Keratinocyte (primary cell): ENCODE results near the gene CDK17. TPM values are rescaled to one million over a fixed set of nuclear protein-coding genes. Genes with fewer than 3 reads are reported as not detected.

Experiments
- DNase-seq: peaks from one replicate; pipeline ENCODE4 v3.0.0-alpha.2; 2011; ENCODE audit warnings: low read depth, missing footprints, low spot score
- FAIRE-seq: peaks from 2 replicates; lab custom pipeline; 2011; peaks lifted over from hg19 to GRCh38; lab: Jason Lieb, UNC
- H2AFZ ChIP-seq: 2 replicates; pipeline ENCODE4 v1.6.0; 2012; ENCODE audit warnings: low read length, control low read depth, inconsistent platforms; ENCODE audit not compliant: control insufficient read depth
- H3K27ac ChIP-seq: 2 replicates; pipeline ENCODE4 v1.5.1; 2011; ENCODE audit warnings: low read length; ENCODE audit not compliant: control insufficient read depth, insufficient read depth
- H3K27me3 ChIP-seq: 3 replicates; pipeline ENCODE4 v1.6.0; 2011; ENCODE audit warnings: low read length; ENCODE audit not compliant: control insufficient read depth, insufficient read depth; ENCODE audit errors: extremely low read depth
- H3K36me3 ChIP-seq, 2 experiments: 2 replicates in 1 of 2; 3 replicates in 1 of 2; pipeline ENCODE4 v1.5.1; 2011; ENCODE audit warnings: low read length in 2 of 2, mild to moderate bottlenecking in 1 of 2; ENCODE audit not compliant: control insufficient read depth in 2 of 2, insufficient read depth in 2 of 2; ENCODE audit errors: extremely low read depth in 1 of 2
- H3K4me1 ChIP-seq: 3 replicates; pipeline ENCODE4 v1.5.1; 2011; ENCODE audit warnings: low read length; ENCODE audit not compliant: control insufficient read depth, insufficient read depth; ENCODE audit errors: extremely low read depth
- H3K4me2 ChIP-seq: 3 replicates; pipeline ENCODE4 v1.6.0; 2011; ENCODE audit warnings: low read depth, low read length; ENCODE audit not compliant: control insufficient read depth, insufficient read depth; ENCODE audit errors: extremely low read depth
- H3K4me3 ChIP-seq, 3 experiments: fragments of 200-600 bp in 1 of 3; sonication (generic) in 1 of 3; 2 replicates in 2 of 3; 3 replicates in 1 of 3; pipeline ENCODE4 v1.5.1; 2011 to 2016; ENCODE audit warnings: low read length in 3 of 3, mild to moderate bottlenecking in 3 of 3, control low read depth in 2 of 3, inconsistent platforms in 1 of 3, low read depth in 1 of 3, mixed read lengths in 1 of 3, mixed run types in 1 of 3, moderate library complexity in 1 of 3; ENCODE audit not compliant: control insufficient read depth in 2 of 3, insufficient read depth in 2 of 3; ENCODE audit errors: extremely low read depth in 1 of 3
- H3K79me2 ChIP-seq: 2 replicates; pipeline ENCODE4 v1.6.0; 2012; ENCODE audit warnings: low read length; ENCODE audit not compliant: control insufficient read depth, insufficient read depth
- H3K9ac ChIP-seq: 3 replicates; pipeline ENCODE4 v1.6.0; 2011; ENCODE audit warnings: low read length; ENCODE audit not compliant: control insufficient read depth, insufficient read depth; ENCODE audit errors: extremely low read depth
- H3K9me1 ChIP-seq: 3 replicates; pipeline ENCODE4 v1.6.0; 2011; ENCODE audit warnings: low read length; ENCODE audit not compliant: control insufficient read depth, insufficient read depth; ENCODE audit errors: extremely low read depth
- H3K9me3 ChIP-seq: 2 replicates; pipeline ENCODE4 v1.5.1; 2012; ENCODE audit warnings: low read depth, low read length; ENCODE audit not compliant: control insufficient read depth
- H4K20me1 ChIP-seq: 3 replicates; pipeline ENCODE4 v1.6.0; 2011; ENCODE audit warnings: low read length; ENCODE audit not compliant: control insufficient read depth, insufficient read depth; ENCODE audit errors: extremely low read depth
- EZH2 ChIP-seq: IDR thresholded peaks from one replicate; pipeline ENCODE4 v1.6.1; 2012; ENCODE audit warnings: inconsistent platforms, mild to moderate bottlenecking, low read length, moderate library complexity
- dilution Hi-C: fragments of 300-500 bp; cut with MboI; formaldehyde crosslinking; loops from one replicate; pipeline ENCODE4 v1.7.0; 2020; ENCODE audit warnings: low sequenced_read_pairs; ENCODE audit not compliant: extremely low pct_ligation_motif_present
- polyA plus RNA-seq, 5 experiments: library from polyadenylated mRNA; depleted of rRNA in 3 of 5; stranded (reverse) in 3 of 5; stranded (forward) in 1 of 5; unstranded in 1 of 5; fragments of >200 nt; gene quantifications; 1 replicate in 1 of 5; 2 replicates in 3 of 5; 3 replicates in 1 of 5; pipeline versions ENCODE4 v1.2.1 to v1.2.3, GENCODE V29; 2011 to 2012; ENCODE audit warnings: missing spikeins in 2 of 5, low read depth in 1 of 5, low replicate concordance in 1 of 5
- TF ChIP-seq, protein P1 (sequence below), 3 experiments: IDR thresholded peaks in 1 of 3; conservative IDR thresholded peaks in 1 of 3; optimal IDR thresholded peaks in 1 of 3; 2 replicates in 2 of 3; 3 replicates in 1 of 3; pipeline versions ENCODE3 to v1.5.1; 2011; ENCODE audit warnings: low read length in 3 of 3, mild to moderate bottlenecking in 3 of 3, moderate library complexity in 2 of 3, control low read depth in 1 of 3, inconsistent platforms in 1 of 3; ENCODE audit not compliant: insufficient read depth in 2 of 3; ENCODE audit errors: extremely low read depth in 1 of 3

CDK17 gene
- polyA plus RNA-seq, 1 donor (not counting 4 experiments of a cell fraction or from before 2014, with no cell fraction given): 33.0 TPM

DNA sequence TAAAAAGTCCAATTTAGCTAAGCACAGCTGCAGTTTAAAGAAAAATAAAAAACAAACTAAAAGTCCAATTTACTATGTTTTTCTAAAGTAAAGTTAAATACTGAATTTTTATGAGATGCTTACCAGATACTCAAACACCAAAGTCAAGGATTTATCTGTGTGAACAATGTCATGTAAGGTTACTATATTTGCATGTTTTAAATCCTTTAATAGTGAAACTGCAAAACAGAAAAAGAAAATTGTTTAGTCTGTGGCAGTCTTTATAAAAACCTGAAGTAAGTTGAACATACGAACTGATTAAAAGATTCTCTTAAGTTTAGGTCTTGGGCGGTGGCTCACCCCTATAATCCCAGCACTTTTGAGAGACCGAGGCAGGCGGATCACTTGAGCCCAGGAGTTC lies 102.7 kb downstream of the CDK17 start:
- peaks cover 6 to 9% of the 10 kb centered on the region in 2 experiments for H3K36me3 ChIP-seq
- no peaks in the 10 kb centered on the region for H3K9me1 ChIP-seq
- H3K4me2 ChIP-seq: no peak overlapping the region
- FAIRE-seq (no peak), DNase-seq (no peak)
- H3K79me2 ChIP-seq: peaks cover under 1% of the 10 kb centered on the region
- H3K27ac ChIP-seq: no peak overlapping the region
- H3K9me3 ChIP-seq: no peaks in the 10 kb centered on the region
- no peaks in the 10 kb centered on the region for H3K27me3 ChIP-seq
- H3K4me1 ChIP-seq: no peaks in the 10 kb centered on the region
- TF ChIP-seq, protein P1, sequence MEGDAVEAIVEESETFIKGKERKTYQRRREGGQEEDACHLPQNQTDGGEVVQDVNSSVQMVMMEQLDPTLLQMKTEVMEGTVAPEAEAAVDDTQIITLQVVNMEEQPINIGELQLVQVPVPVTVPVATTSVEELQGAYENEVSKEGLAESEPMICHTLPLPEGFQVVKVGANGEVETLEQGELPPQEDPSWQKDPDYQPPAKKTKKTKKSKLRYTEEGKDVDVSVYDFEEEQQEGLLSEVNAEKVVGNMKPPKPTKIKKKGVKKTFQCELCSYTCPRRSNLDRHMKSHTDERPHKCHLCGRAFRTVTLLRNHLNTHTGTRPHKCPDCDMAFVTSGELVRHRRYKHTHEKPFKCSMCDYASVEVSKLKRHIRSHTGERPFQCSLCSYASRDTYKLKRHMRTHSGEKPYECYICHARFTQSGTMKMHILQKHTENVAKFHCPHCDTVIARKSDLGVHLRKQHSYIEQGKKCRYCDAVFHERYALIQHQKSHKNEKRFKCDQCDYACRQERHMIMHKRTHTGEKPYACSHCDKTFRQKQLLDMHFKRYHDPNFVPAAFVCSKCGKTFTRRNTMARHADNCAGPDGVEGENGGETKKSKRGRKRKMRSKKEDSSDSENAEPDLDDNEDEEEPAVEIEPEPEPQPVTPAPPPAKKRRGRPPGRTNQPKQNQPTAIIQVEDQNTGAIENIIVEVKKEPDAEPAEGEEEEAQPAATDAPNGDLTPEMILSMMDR (optimal IDR thresholded peaks at IDR 0.05 in 1 of 3, IDR thresholded peaks at IDR 0.05 in 1 of 3, conservative IDR thresholded peaks at IDR 0.05 in 1 of 3; ENCODE audit: extremely low read depth in 1 of 3, insufficient read depth in 2 of 3, low read length in 3 of 3): no peak
- TF ChIP-seq EZH2: no peak
- no peak overlapping the region for H2AFZ ChIP-seq
- H4K20me1 ChIP-seq: no peaks in the 10 kb centered on the region
- no peak overlapping the region for H3K4me3 ChIP-seq
- no peak overlapping the region for H3K9ac ChIP-seq
- dilution Hi-C loops: no loop called here

DNA sequence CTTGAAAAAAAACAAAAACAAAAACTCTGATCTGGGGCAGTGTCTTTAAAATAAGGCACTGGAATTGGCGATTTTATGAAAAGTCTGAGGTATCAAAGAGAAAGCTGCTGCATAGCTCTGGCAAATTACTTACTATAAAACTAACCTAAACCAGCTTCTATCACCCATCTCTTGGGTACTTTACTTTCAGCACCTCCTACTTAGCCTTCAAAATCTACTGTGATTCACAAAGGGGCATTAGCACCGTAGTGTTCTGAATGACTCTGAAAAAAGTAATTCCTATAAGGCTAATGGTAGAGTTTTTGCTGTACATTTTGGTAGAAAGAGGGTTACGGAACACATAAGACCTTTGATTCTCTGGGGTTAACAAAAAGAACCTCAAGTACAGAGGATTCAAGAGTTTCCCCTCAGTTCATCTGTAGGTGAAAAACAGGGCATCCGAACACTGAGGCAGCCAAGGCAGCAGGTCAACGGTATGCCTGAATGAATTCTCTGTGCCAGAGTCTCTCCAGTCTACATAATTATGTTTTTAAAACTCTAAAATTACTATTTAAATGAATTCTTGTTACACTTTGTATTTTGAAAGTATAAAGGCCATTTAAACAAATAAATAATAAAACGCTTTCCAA lies 104.6 kb downstream of the CDK17 start:
- no peak for FAIRE-seq
- dilution Hi-C loops: no loop called here
- H3K79me2 ChIP-seq: no peaks in the 10 kb centered on the region

More for the DNA sequence above, 104.6 kb downstream of the CDK17 start:
- no peaks in the 10 kb centered on the region for H3K9me1 ChIP-seq
- H3K9ac ChIP-seq: no peak overlapping the region
- no peak for DNase-seq
- H3K4me3 ChIP-seq: no peak overlapping the region
- no peaks in the 10 kb centered on the region for H3K4me1 ChIP-seq
- TF ChIP-seq, protein P1 (optimal IDR thresholded peaks at IDR 0.05 in 1 of 3, IDR thresholded peaks at IDR 0.05 in 1 of 3, conservative IDR thresholded peaks at IDR 0.05 in 1 of 3; ENCODE audit: extremely low read depth in 1 of 3, insufficient read depth in 2 of 3, low read length in 3 of 3): no peak
- TF ChIP-seq EZH2: no peak
- H3K36me3 ChIP-seq: peaks cover 9 to 15% of the 10 kb centered on the region in 2 experiments
- H3K27me3 ChIP-seq: no peaks in the 10 kb centered on the region
- no peak overlapping the region for H2AFZ ChIP-seq
- no peak overlapping the region for H3K27ac ChIP-seq
- no peaks in the 10 kb centered on the region for H3K9me3 ChIP-seq
- no peaks in the 10 kb centered on the region for H4K20me1 ChIP-seq
- H3K4me2 ChIP-seq: no peak overlapping the region
